GM23338 (cell line): ENCODE data around the gene PCBP3. TPM values are rescaled to one million over a fixed set of nuclear protein-coding genes. Genes with fewer than 3 reads are reported as not detected.

Source experiments
- ATAC-seq: fragments of 200-7000 bp; cut with Tn5 transposase; 3 replicates; pipeline ENCODE4 v1.9.1; 2020
- DNase-seq: peaks from one replicate; pipeline ENCODE4 v3.0.0-alpha.2; 2015; ENCODE audit warnings: low spot score
- H2AFZ ChIP-seq: fragments of 200-600 bp; sonication (generic); 2 replicates; pipeline ENCODE4 v1.8.0; 2016; ENCODE audit warnings: antibody characterized with exemption, mild to moderate bottlenecking, moderate library complexity
- H3F3A ChIP-seq: fragments of 200-600 bp; sonication (generic); replicated peaks from 2 replicates; pipeline ENCODE4 v1.8.0; 2017; ENCODE audit warnings: antibody characterized with exemption, mixed run types, low read depth
- H3K27ac ChIP-seq: fragments of 200-600 bp; sonication (generic); 2 replicates; pipeline ENCODE4 v1.6.1; 2016; ENCODE audit warnings: low read depth
- H3K27me3 ChIP-seq: fragments of 200-600 bp; sonication (generic); 2 replicates; pipeline ENCODE4 v1.8.0; 2016; ENCODE audit warnings: mild to moderate bottlenecking, mixed run types, moderate library complexity; ENCODE audit not compliant: insufficient read depth
- H3K36me3 ChIP-seq: fragments of 200-600 bp; sonication (generic); 2 replicates; pipeline ENCODE4 v1.8.0; 2016; ENCODE audit warnings: mild to moderate bottlenecking; ENCODE audit not compliant: insufficient read depth
- H3K4me1 ChIP-seq: fragments of 200-600 bp; sonication (generic); 2 replicates; pipeline ENCODE4 v1.8.0; 2016; ENCODE audit warnings: mild to moderate bottlenecking, moderate library complexity; ENCODE audit not compliant: insufficient read depth
- H3K4me2 ChIP-seq: fragments of 200-600 bp; sonication (generic); 2 replicates; pipeline ENCODE4 v1.7.1; 2017; ENCODE audit warnings: mixed run types
- H3K4me3 ChIP-seq: fragments of 200-600 bp; sonication (generic); 2 replicates; pipeline ENCODE4 v1.6.1; 2016; ENCODE audit warnings: mixed run types
- H3K79me2 ChIP-seq: fragments of 200-600 bp; sonication (generic); replicated peaks from 2 replicates; pipeline ENCODE4 v1.8.0; 2017; ENCODE audit warnings: mild to moderate bottlenecking; ENCODE audit not compliant: insufficient read depth
- H3K9me2 ChIP-seq: fragments of 200-600 bp; sonication (generic); 2 replicates; pipeline ENCODE4 v1.8.0; 2017; ENCODE audit not compliant: insufficient read depth
- H4K20me1 ChIP-seq: fragments of 200-600 bp; sonication (generic); replicated peaks from 2 replicates; pipeline ENCODE4 v1.8.0; 2017; ENCODE audit warnings: mild to moderate bottlenecking; ENCODE audit not compliant: insufficient read depth
- H3K27ac Mint-ChIP-seq: 2 replicates; pipeline ENCODE4 v1.8.0; 2020; ENCODE audit warnings: inconsistent platforms, mild to moderate bottlenecking, moderate library complexity, mixed read lengths
- H3K27me3 Mint-ChIP-seq: 3 replicates; pipeline ENCODE4 v1.8.0; 2022; ENCODE audit warnings: low read depth, mild to moderate bottlenecking, moderate library complexity, mixed read lengths, inconsistent platforms; ENCODE audit not compliant: insufficient read depth, poor library complexity
- H3K36me3 Mint-ChIP-seq: 3 replicates; pipeline ENCODE4 v1.8.0; 2021; ENCODE audit warnings: low read depth, mild to moderate bottlenecking, inconsistent platforms, moderate library complexity, mixed read lengths
- H3K4me1 Mint-ChIP-seq: 3 replicates; pipeline ENCODE4 v1.8.0; 2020; ENCODE audit warnings: mild to moderate bottlenecking, inconsistent platforms, mixed read lengths
- H3K4me3 Mint-ChIP-seq: 3 replicates; pipeline ENCODE4 v1.8.0; 2021; ENCODE audit warnings: moderate library complexity, mild to moderate bottlenecking, inconsistent platforms, mixed read lengths
- H3K9me3 Mint-ChIP-seq: 3 replicates; pipeline ENCODE4 v1.8.0; 2020; ENCODE audit warnings: moderate library complexity, mild to moderate bottlenecking, inconsistent platforms, mixed read lengths
- CREB1 ChIP-seq: fragments of 250-450 bp; sonication (Bioruptor Pico); IDR thresholded peaks from 2 replicates; pipeline ENCODE4 v1.5.0; 2020; ENCODE audit warnings: low read depth, mild to moderate bottlenecking, moderate library complexity
- EZH2 ChIP-seq: fragments of 200-600 bp; sonication (generic); IDR thresholded peaks from one replicate; pipeline ENCODE4 v1.8.0; 2017; ENCODE audit warnings: antibody characterized with exemption, mild to moderate bottlenecking, low read depth; ENCODE audit not compliant: unreplicated experiment
- EZH2phosphoT487 ChIP-seq: fragments of 200-600 bp; sonication (generic); IDR thresholded peaks from one replicate; pipeline ENCODE4 v1.8.1; 2018; ENCODE audit warnings: antibody characterized with exemption; ENCODE audit not compliant: unreplicated experiment
- JUNB ChIP-seq: IDR thresholded peaks from one replicate; pipeline ENCODE4 v1.6.1; 2016; ENCODE audit warnings: antibody characterized with exemption; ENCODE audit not compliant: unreplicated experiment
- NANOG ChIP-seq: IDR thresholded peaks from 2 replicates; pipeline ENCODE4 v1.6.1; 2016; ENCODE audit warnings: antibody characterized with exemption, borderline replicate concordance
- POLR2AphosphoS5 ChIP-seq: IDR thresholded peaks from 2 replicates; pipeline ENCODE4 v1.6.1; 2016; ENCODE audit warnings: antibody characterized with exemption, low read depth
- STAT1 ChIP-seq: IDR thresholded peaks from one replicate; pipeline ENCODE4 v1.6.1; 2016; ENCODE audit warnings: antibody characterized with exemption; ENCODE audit not compliant: unreplicated experiment
- ZNF114 ChIP-seq: fragments of 250-450 bp; sonication (Bioruptor Pico); IDR thresholded peaks from 2 replicates; pipeline ENCODE4 v1.5.0; 2020; ENCODE audit warnings: mild to moderate bottlenecking, moderate library complexity
- ZNF331 ChIP-seq: fragments of 250-450 bp; sonication (Bioruptor Pico); IDR thresholded peaks from 2 replicates; pipeline ENCODE4 v1.5.0; 2020; ENCODE audit warnings: low read depth, mild to moderate bottlenecking, moderate library complexity
- polyA plus RNA-seq: library from polyadenylated mRNA; unstranded; fragments of >200 nt; fragmentation: Nextera tagmentation; extraction: Ambion mirVana; gene quantifications from 2 replicates; pipeline ENCODE4 v1.2.1, GENCODE V29; 2016
- total RNA-seq: library from RNA; depleted of rRNA; stranded (reverse); fragments of >200 nt; shearing (Covaris generic); gene quantifications from 2 replicates; pipeline ENCODE4 v1.2.3, GENCODE V29; 2014
- TF ChIP-seq, protein P1 (sequence below): IDR thresholded peaks from 2 replicates; pipeline ENCODE4 v1.6.1; 2016; ENCODE audit warnings: antibody characterized with exemption
- TF ChIP-seq, protein P2 (sequence below), 2 experiments: fragments of 200-600 bp in 1 of 2; sonication (generic) in 1 of 2; conservative IDR thresholded peaks; 2 replicates each; pipeline versions ENCODE4 v1.5.1 to v1.6.1; 2016 to 2017; ENCODE audit warnings: antibody characterized with exemption in 2 of 2, low read depth in 2 of 2, mild to moderate bottlenecking in 2 of 2, moderate library complexity in 1 of 2
- TF ChIP-seq, protein P3 (sequence below): IDR thresholded peaks from one replicate; pipeline ENCODE4 v1.6.1; 2018; ENCODE audit warnings: antibody characterized with exemption; ENCODE audit not compliant: unreplicated experiment
- TF ChIP-seq, protein P4 (sequence below): fragments of 250-450 bp; sonication (Bioruptor Pico); IDR thresholded peaks from 2 replicates; pipeline ENCODE4 v1.5.0; 2020; ENCODE audit warnings: mild to moderate bottlenecking, moderate library complexity

Gene PCBP3
- total and polyA plus RNA-seq, 2 experiments from 2014 or later: 7.1 to 9.1 TPM

DNA sequence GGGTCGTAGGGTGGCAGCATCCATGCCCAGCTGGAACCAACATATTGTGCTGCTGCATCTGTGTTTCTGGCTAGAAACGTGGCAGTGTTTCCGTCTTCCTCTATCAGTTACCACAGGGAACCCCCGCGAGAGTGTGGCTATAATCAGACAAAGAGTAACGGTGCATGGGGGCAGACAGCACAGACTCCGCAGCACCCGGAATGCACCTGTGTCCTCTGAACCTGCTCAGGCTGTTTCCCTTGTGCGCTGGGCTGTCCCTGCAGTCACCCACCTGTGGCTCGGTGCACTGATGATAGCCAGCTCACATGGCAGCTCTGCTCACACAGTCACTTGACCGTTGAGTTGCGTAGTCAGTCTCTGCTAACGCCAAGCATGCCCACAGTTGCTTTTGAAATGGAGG is 11.4 kb upstream of the PCBP3 start:
- H3K4me1 Mint-ChIP-seq: no peaks in the 10 kb centered on the region
- H3K36me3 Mint-ChIP-seq: no peaks in the 10 kb centered on the region
- H3K9me3 Mint-ChIP-seq: no peaks in the 10 kb centered on the region; the same call in 2 of the 3 replicates
- no peak for TF ChIP-seq STAT1
- TF ChIP-seq ZNF114 (CRISPR knock-in tag): no peak
- TF ChIP-seq, protein P1, sequence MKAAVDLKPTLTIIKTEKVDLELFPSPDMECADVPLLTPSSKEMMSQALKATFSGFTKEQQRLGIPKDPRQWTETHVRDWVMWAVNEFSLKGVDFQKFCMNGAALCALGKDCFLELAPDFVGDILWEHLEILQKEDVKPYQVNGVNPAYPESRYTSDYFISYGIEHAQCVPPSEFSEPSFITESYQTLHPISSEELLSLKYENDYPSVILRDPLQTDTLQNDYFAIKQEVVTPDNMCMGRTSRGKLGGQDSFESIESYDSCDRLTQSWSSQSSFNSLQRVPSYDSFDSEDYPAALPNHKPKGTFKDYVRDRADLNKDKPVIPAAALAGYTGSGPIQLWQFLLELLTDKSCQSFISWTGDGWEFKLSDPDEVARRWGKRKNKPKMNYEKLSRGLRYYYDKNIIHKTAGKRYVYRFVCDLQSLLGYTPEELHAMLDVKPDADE: no peak
- TF ChIP-seq, protein P2, sequence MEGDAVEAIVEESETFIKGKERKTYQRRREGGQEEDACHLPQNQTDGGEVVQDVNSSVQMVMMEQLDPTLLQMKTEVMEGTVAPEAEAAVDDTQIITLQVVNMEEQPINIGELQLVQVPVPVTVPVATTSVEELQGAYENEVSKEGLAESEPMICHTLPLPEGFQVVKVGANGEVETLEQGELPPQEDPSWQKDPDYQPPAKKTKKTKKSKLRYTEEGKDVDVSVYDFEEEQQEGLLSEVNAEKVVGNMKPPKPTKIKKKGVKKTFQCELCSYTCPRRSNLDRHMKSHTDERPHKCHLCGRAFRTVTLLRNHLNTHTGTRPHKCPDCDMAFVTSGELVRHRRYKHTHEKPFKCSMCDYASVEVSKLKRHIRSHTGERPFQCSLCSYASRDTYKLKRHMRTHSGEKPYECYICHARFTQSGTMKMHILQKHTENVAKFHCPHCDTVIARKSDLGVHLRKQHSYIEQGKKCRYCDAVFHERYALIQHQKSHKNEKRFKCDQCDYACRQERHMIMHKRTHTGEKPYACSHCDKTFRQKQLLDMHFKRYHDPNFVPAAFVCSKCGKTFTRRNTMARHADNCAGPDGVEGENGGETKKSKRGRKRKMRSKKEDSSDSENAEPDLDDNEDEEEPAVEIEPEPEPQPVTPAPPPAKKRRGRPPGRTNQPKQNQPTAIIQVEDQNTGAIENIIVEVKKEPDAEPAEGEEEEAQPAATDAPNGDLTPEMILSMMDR (conservative IDR thresholded peaks at IDR 0.05; ENCODE audit: low read depth in 2 of 2): no peak
- TF ChIP-seq NANOG: no peak
- no peak for TF ChIP-seq EZH2
- TF ChIP-seq, protein P3, sequence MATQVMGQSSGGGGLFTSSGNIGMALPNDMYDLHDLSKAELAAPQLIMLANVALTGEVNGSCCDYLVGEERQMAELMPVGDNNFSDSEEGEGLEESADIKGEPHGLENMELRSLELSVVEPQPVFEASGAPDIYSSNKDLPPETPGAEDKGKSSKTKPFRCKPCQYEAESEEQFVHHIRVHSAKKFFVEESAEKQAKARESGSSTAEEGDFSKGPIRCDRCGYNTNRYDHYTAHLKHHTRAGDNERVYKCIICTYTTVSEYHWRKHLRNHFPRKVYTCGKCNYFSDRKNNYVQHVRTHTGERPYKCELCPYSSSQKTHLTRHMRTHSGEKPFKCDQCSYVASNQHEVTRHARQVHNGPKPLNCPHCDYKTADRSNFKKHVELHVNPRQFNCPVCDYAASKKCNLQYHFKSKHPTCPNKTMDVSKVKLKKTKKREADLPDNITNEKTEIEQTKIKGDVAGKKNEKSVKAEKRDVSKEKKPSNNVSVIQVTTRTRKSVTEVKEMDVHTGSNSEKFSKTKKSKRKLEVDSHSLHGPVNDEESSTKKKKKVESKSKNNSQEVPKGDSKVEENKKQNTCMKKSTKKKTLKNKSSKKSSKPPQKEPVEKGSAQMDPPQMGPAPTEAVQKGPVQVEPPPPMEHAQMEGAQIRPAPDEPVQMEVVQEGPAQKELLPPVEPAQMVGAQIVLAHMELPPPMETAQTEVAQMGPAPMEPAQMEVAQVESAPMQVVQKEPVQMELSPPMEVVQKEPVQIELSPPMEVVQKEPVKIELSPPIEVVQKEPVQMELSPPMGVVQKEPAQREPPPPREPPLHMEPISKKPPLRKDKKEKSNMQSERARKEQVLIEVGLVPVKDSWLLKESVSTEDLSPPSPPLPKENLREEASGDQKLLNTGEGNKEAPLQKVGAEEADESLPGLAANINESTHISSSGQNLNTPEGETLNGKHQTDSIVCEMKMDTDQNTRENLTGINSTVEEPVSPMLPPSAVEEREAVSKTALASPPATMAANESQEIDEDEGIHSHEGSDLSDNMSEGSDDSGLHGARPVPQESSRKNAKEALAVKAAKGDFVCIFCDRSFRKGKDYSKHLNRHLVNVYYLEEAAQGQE: no peak
- TF ChIP-seq POLR2AphosphoS5: no peak
- TF ChIP-seq EZH2phosphoT487: no peak
- TF ChIP-seq ZNF331 (CRISPR knock-in tag): no peak
- no peak for TF ChIP-seq CREB1 (CRISPR knock-in tag)
- TF ChIP-seq, protein P4, sequence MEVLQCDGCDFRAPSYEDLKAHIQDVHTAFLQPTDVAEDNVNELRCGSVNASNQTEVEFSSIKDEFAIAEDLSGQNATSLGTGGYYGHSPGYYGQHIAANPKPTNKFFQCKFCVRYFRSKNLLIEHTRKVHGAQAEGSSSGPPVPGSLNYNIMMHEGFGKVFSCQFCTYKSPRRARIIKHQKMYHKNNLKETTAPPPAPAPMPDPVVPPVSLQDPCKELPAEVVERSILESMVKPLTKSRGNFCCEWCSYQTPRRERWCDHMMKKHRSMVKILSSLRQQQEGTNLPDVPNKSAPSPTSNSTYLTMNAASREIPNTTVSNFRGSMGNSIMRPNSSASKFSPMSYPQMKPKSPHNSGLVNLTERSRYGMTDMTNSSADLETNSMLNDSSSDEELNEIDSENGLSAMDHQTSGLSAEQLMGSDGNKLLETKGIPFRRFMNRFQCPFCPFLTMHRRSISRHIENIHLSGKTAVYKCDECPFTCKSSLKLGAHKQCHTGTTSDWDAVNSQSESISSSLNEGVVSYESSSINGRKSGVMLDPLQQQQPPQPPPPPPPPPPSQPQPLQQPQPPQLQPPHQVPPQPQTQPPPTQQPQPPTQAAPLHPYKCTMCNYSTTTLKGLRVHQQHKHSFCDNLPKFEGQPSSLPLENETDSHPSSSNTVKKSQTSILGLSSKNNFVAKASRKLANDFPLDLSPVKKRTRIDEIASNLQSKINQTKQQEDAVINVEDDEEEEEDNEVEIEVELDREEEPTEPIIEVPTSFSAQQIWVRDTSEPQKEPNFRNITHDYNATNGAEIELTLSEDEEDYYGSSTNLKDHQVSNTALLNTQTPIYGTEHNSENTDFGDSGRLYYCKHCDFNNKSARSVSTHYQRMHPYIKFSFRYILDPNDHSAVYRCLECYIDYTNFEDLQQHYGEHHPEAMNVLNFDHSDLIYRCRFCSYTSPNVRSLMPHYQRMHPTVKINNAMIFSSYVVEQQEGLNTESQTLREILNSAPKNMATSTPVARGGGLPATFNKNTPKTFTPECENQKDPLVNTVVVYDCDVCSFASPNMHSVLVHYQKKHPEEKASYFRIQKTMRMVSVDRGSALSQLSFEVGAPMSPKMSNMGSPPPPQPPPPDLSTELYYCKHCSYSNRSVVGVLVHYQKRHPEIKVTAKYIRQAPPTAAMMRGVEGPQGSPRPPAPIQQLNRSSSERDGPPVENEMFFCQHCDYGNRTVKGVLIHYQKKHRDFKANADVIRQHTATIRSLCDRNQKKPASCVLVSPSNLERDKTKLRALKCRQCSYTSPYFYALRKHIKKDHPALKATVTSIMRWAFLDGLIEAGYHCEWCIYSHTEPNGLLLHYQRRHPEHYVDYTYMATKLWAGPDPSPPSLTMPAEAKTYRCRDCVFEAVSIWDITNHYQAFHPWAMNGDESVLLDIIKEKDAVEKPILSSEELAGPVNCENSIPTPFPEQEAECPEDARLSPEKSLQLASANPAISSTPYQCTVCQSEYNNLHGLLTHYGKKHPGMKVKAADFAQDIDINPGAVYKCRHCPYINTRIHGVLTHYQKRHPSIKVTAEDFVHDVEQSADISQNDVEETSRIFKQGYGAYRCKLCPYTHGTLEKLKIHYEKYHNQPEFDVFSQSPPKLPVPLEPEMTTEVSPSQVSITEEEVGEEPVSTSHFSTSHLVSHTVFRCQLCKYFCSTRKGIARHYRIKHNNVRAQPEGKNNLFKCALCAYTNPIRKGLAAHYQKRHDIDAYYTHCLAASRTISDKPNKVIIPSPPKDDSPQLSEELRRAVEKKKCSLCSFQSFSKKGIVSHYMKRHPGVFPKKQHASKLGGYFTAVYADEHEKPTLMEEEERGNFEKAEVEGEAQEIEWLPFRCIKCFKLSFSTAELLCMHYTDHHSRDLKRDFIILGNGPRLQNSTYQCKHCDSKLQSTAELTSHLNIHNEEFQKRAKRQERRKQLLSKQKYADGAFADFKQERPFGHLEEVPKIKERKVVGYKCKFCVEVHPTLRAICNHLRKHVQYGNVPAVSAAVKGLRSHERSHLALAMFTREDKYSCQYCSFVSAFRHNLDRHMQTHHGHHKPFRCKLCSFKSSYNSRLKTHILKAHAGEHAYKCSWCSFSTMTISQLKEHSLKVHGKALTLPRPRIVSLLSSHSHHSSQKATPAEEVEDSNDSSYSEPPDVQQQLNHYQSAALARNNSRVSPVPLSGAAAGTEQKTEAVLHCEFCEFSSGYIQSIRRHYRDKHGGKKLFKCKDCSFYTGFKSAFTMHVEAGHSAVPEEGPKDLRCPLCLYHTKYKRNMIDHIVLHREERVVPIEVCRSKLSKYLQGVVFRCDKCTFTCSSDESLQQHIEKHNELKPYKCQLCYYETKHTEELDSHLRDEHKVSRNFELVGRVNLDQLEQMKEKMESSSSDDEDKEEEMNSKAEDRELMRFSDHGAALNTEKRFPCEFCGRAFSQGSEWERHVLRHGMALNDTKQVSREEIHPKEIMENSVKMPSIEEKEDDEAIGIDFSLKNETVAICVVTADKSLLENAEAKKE (CRISPR knock-in tag): no peak
- TF ChIP-seq JUNB: no peak
- no peak overlapping the region for H3K4me3 Mint-ChIP-seq
- H3F3A ChIP-seq: peaks cover 18% of the 10 kb centered on the region
- peaks cover 12% of the 10 kb centered on the region; the same call in 1 of the 2 replicates for H3K9me2 ChIP-seq
- H3K4me3 ChIP-seq: no peak overlapping the region
- H3K27ac Mint-ChIP-seq: no peak overlapping the region
- no peaks in the 10 kb centered on the region for H3K36me3 ChIP-seq
- no peaks in the 10 kb centered on the region for H3K79me2 ChIP-seq
- peaks cover 10% of the 10 kb centered on the region for H3K27me3 Mint-ChIP-seq
- no peaks in the 10 kb centered on the region for H3K4me1 ChIP-seq
- ATAC-seq (no peak), DNase-seq (no peak)
- no peak overlapping the region for H3K4me2 ChIP-seq
- no peak overlapping the region for H2AFZ ChIP-seq
- H3K27me3 ChIP-seq: no peaks in the 10 kb centered on the region
- H3K27ac ChIP-seq: no peak overlapping the region
- H4K20me1 ChIP-seq: no peaks in the 10 kb centered on the region
